Transverse colon (tissue), 3 donors: ENCODE measurements around the gene RNF44.

Experiments used
- CTCF ChIP-seq, 5 experiments: fragments of 200-600 bp in 3 of 5; fragments of 450-650 bp in 2 of 5; sonication (generic) in 3 of 5; IDR thresholded peaks; 1 replicate in 2 of 5; 2 replicates in 3 of 5; pipeline ENCODE4 v1.5.1; 2016 to 2017; ENCODE audit warnings: antibody characterized with exemption in 5 of 5, inconsistent platforms in 3 of 5, mild to moderate bottlenecking in 2 of 5, moderate library complexity in 1 of 5
- POLR2A ChIP-seq: fragments of 450-650 bp; IDR thresholded peaks from one replicate; pipeline ENCODE4 v1.6.1; 2016; ENCODE audit warnings: antibody characterized with exemption, mild to moderate bottlenecking, moderate library complexity

- TF ChIP-seq POLR2A (no peak), CTCF (IDR thresholded peaks at IDR 0.05) (no peak)
Measured at GRCh38 chr5:176570044-176570443, 32.8 kb upstream of the RNF44 start.
